C4-2B (cell line): ENCODE results near the gene DLG2.

Experiments
- H3K27ac ChIP-seq: fragments of 450-650 bp; 2 replicates; pipeline ENCODE4 v1.5.1; 2017
- ZFX ChIP-seq: fragments of 450-650 bp; IDR thresholded peaks from 2 replicates; pipeline ENCODE4 v1.6.1; 2017
- TF ChIP-seq, protein P1 (sequence below): fragments of 450-650 bp; conservative IDR thresholded peaks from 2 replicates; pipeline ENCODE4 v1.5.1; 2017; ENCODE audit warnings: mild to moderate bottlenecking

DLG2 gene

DNA sequence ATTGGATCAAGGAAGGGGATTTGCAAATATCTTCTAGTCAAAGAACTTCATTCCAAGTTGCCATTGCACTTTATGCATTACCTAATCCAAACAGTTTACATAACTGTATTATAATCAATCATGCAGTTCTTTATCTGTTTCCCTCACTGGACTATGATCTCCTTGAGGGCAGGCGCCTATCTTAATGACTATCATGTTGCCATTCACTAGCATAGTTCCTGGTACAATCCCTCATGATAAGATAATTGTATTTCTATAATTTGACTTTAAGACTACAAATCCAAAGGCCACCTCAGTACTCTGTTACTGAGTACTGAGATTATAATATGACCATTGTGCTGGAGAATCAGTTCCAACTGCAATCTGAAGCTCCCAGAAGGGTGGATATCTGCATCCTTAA is 2062.3 kb downstream of the DLG2 start:
- no peak for TF ChIP-seq ZFX
- TF ChIP-seq, protein P1, sequence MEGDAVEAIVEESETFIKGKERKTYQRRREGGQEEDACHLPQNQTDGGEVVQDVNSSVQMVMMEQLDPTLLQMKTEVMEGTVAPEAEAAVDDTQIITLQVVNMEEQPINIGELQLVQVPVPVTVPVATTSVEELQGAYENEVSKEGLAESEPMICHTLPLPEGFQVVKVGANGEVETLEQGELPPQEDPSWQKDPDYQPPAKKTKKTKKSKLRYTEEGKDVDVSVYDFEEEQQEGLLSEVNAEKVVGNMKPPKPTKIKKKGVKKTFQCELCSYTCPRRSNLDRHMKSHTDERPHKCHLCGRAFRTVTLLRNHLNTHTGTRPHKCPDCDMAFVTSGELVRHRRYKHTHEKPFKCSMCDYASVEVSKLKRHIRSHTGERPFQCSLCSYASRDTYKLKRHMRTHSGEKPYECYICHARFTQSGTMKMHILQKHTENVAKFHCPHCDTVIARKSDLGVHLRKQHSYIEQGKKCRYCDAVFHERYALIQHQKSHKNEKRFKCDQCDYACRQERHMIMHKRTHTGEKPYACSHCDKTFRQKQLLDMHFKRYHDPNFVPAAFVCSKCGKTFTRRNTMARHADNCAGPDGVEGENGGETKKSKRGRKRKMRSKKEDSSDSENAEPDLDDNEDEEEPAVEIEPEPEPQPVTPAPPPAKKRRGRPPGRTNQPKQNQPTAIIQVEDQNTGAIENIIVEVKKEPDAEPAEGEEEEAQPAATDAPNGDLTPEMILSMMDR = no peak
- H3K27ac ChIP-seq = no peak overlapping the region

GRCh38 chr11:83558281-83558680 is 2068.9 kb downstream of the DLG2 start:
- TF ChIP-seq, protein P1 = no peak
- TF ChIP-seq ZFX = no peak
- H3K27ac ChIP-seq = no peak overlapping the region

DNA sequence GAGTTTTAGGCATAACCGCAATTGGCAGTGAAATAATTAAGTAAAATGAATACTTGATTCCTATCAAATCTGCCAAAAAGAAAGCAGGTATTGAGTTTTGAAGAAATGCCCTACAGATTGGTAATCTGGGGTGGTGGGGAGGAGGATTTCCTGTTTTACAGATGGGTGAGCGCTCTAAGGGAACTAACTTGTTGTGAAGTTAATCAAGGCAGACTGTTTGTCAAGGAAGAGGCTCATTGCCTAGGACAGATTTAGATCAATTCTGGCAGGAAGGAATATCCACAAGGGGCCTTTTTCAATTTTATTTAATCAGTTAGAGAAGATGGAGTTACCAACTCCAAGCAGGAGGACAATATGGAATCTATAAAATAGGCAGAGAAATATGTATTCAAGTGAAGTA is 2069.5 kb downstream of the DLG2 start:
- H3K27ac ChIP-seq = no peak overlapping the region

GRCh38 chr11:83554876-83555275 is 2072.3 kb downstream of the DLG2 start:
- H3K27ac ChIP-seq = no peak overlapping the region
- TF ChIP-seq, protein P1 = no peak
- no peak for TF ChIP-seq ZFX

More for the DNA sequence above, 2069.5 kb downstream of the DLG2 start:
- TF ChIP-seq, protein P1 = no peak
- TF ChIP-seq ZFX = no peak

- H3K27ac ChIP-seq = no peak overlapping the region
- TF ChIP-seq ZFX = no peak
- TF ChIP-seq, protein P1 = no peak
These were observed 2077.0 kb downstream of the DLG2 start for GRCh38 chr11:83549984-83550667.

DNA sequence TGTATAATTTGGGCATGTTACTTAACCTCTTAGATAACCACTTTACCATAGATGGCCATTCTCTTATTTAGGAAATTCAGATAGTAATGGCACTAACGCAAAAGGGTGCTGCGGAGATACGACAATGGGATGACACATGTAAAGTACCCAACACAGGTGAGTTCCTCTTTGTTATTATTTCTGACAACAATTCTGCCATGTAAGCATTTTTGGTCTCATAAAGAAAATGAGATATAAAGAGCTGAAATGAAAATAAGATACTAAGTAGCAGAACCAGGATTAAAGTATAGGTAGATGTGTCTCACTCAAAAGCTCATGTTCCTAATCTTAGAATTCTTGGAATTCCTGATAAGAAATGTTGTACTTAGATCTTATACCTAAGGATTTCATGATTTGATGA is 2080.8 kb downstream of the DLG2 start:
- no peak overlapping the region for H3K27ac ChIP-seq
- TF ChIP-seq ZFX = no peak
- TF ChIP-seq, protein P1 = no peak

GRCh38 chr11:83545494-83546260 is 2081.5 kb downstream of the DLG2 start:
- TF ChIP-seq, protein P1 = no peak
- TF ChIP-seq ZFX = no peak
- H3K27ac ChIP-seq = no peak overlapping the region
